ENCODE results near the gene C17orf75.
"Not testable (repeated sequence)": the region's sequence is repeated elsewhere in the genome, so short reads cannot be mapped to it uniquely, and the experiment has no call there.

The C17orf75 gene

DNA sequence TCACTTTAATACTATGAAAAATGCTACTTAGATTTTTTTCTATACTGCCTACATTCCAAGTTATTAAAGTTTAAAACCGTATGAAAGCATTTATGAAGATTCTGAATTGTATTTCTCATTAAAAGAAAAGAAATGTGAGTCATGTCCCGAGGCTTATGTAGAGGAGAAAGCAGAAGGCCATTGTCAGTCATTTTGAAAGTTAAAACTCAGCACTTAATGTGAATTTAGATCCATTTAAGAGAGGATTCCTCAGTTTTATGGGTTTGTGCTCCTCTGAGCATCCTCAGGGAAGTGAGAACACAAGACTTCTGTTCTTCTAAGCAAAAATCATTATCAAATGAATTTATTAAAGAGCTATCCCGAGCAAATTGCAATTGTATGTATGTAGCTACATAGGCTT, 11.8 kb downstream of the C17orf75 start:
- H3K4me3 ChIP-seq (ENCODE audit: low read length), result no peak overlapping the region
- DNase-seq (ENCODE audit: low read depth), result no peak
- no peak for TF ChIP-seq CTCF (IDR thresholded peaks at IDR 0.05; ENCODE audit: insufficient read depth, low read depth, low read length, missing control alignments)

DNA sequence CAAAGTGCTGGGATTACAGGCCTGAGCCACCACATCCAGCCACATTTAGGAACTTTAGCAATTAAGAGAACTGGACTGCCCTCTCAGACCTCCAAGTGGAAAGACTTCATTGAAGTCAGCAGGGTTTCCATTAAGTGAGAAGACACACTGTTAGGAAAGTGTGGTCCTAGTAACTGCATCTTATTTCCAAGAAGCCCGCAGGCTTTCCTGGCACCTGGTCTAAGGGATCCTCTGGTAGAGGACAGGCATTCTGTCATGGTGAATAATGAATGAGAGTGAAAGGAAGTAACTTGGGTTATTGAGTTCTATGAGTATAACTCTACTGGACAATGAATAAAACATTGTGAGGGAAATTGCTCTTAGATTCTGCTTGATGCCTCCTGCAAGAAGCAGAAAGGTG, 14.1 kb downstream of the C17orf75 start:
- DNase-seq (ENCODE audit: low read depth), result no peak
- TF ChIP-seq CTCF (IDR thresholded peaks at IDR 0.05; ENCODE audit: insufficient read depth, low read depth, low read length, missing control alignments), result no peak
- H3K4me3 ChIP-seq (ENCODE audit: low read length), result no peak overlapping the region

DNA sequence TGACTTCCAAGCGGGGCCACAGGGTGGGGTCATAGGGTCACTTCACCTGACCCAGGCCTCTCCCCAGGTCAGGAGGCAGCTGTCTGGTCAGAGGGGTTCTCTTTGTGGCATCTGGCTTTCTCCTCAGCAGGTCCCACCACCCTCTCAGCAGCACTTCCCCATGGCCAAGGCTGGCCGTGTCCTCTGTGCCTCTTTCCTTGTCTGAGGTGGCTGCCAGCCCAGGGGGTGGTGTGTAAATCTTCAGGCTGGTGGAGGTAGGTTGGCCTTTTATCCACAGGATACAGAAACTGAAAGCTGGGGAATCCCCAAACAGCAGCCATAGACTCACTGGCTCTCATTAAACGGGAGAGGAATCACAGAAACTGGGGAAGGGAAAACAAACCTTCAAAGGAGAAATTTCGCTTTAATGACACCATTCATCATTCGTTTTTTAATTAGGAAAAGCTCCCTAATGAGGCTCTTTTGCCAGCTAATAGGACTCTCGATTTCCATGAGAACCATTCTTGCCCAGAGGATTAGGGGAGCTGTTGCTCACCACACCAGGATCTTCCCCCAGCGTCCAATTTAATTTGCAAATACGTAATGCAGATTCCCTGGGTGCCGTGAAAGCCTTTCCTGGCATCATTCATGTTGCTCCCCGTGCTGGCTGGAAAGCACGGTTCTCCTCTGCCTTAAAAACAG, 18.0 kb downstream of the C17orf75 start:
- no peak for TF ChIP-seq CTCF (IDR thresholded peaks at IDR 0.05; ENCODE audit: insufficient read depth, low read depth, low read length, missing control alignments)
- peak; percentile 36 for DNase-seq (ENCODE audit: low read depth)
- no peak overlapping the region for H3K4me3 ChIP-seq (ENCODE audit: low read length)

DNA sequence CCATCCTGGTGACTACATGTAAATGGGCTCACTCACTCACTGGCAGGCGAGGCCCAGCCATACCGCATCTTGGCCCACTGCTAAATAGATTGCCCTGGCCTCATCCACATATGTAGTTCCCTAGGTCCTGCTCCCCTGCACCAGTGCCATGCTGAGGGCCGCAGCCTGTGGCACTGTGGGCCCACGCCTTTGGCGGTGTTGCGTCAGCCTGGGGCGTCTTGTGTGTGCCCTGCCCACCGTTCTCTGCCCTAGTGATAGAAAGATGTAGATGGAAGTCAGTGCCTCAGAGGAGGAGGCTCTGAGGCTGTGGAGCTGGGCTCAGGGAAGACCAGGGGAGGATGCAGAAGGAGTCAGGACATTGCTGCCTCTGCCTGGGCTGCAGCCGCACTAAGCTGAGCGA, 18.9 kb downstream of the C17orf75 start:
- no peak for DNase-seq (ENCODE audit: low read depth)
- no peak overlapping the region for H3K4me3 ChIP-seq (ENCODE audit: low read length)

DNA sequence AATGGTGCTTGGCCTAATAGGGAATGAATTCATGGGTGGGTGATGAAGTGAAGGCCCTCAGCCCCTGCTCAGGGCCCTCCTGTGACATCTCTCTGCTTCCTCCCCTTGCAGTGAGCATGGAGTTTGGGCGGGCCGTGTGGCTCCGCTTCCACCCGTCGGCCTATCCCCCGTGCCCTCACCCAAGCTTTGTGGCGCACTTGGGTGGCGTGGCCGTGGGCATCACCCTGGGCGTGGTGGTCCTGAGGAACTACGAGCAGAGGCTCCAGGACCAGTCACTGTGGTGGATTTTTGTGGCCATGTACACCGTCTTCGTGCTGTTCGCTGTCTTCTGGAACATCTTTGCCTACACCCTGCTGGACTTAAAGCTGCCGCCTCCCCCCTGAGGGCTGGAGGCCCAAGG, 21.1 kb downstream of the C17orf75 start:
- DNase-seq (ENCODE audit: low read depth), result no peak
- no peak overlapping the region for H3K4me3 ChIP-seq (ENCODE audit: low read length)
- no peak for TF ChIP-seq CTCF (IDR thresholded peaks at IDR 0.05; ENCODE audit: insufficient read depth, low read depth, low read length, missing control alignments)

More for the DNA sequence above, 18.9 kb downstream of the C17orf75 start:
- no peak for TF ChIP-seq CTCF (IDR thresholded peaks at IDR 0.05; ENCODE audit: insufficient read depth, low read depth, low read length, missing control alignments)

DNA sequence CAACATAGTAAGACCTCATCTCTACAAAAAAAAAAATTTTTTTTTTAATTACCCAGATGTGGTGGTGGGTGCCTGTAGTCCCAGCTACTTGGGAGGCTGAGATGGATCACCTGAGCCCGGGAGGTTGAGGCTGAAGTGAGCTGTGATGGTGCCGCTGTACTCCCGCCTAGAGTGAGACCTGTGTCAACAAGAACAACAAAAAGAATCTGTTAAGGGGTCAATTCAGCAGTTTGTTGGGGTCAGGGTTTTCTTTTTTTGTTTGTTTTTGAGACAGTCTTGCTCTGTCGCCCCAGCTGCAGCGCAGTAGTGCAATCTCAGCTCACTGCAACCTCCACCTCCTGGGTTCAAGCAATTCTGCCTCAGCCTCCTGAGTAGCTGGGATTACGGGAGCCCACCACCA, 21.9 kb downstream of the C17orf75 start:
- not testable (repeated sequence) for H3K4me3 ChIP-seq (ENCODE audit: low read length); DNase-seq (ENCODE audit: low read depth)

GRCh38 chr17:32319548-32319905, 22.4 kb downstream of the C17orf75 start:
- TF ChIP-seq CTCF (IDR thresholded peaks at IDR 0.05; ENCODE audit: insufficient read depth, low read depth, low read length, missing control alignments), result peak; percentile 95
- DNase-seq (ENCODE audit: low read depth), result peak; percentile 57
- no peak overlapping the region for H3K4me3 ChIP-seq (ENCODE audit: low read length)

Measured in epithelial cell of esophagus (primary cell).